Activated naive CD4-positive, alpha-beta T cell treated with anti-CD3 and anti-CD28 coated beads for 36 hours (primary cell): ENCODE data around the gene DSCAML1. TPM values are rescaled to one million over a fixed set of nuclear protein-coding genes. Genes with fewer than 3 reads are reported as not detected.
"Not testable (repeated sequence)": the region's sequence is repeated elsewhere in the genome, so short reads cannot be mapped to it uniquely, and the experiment has no call there.

ENCODE experiments used
- CTCF ChIA-PET: fragments of 350-600 bp; sonication (Branson Sonifier 250); formaldehyde crosslinking; loops from one replicate; lab custom pipeline; 2021; ENCODE audit warnings: antibody characterized with exemption; lab: Charles Lee
- DNase-seq: peaks from one replicate; pipeline ENCODE4 v3.0.0-alpha.2; 2020
- H3K27ac Mint-ChIP-seq: one replicate; pipeline ENCODE4 v1.8.0; 2021; ENCODE audit warnings: mild to moderate bottlenecking, mixed read lengths
- H3K27me3 Mint-ChIP-seq: one replicate; pipeline ENCODE4 v1.8.0; 2021; ENCODE audit warnings: low read depth, mixed read lengths
- H3K36me3 Mint-ChIP-seq: one replicate; pipeline ENCODE4 v1.8.0; 2021; ENCODE audit warnings: low read depth, mixed read lengths
- H3K4me1 Mint-ChIP-seq: one replicate; pipeline ENCODE4 v1.8.0; 2021; ENCODE audit warnings: low read depth, mixed read lengths
- H3K4me3 Mint-ChIP-seq: one replicate; pipeline ENCODE4 v1.8.0; 2021; ENCODE audit warnings: mild to moderate bottlenecking, moderate library complexity, mixed read lengths
- H3K9me3 Mint-ChIP-seq: one replicate; pipeline ENCODE4 v1.8.0; 2021; ENCODE audit warnings: mixed read lengths
- intact Hi-C: fragments of 100-400 bp; cut with micrococcal nuclease; formaldehyde crosslinking; loops from one replicate; pipeline ENCODE4 v1.15.1; 2023
- total RNA-seq, 2 experiments: library from RNA; stranded (reverse); gene quantifications; one replicate each; pipeline ENCODE4 v1.2.3, GENCODE V29; 2021

The DSCAML1 gene
- total RNA-seq, 2 experiments from 2014 or later, result 0.17 to 0.30 TPM

DNA sequence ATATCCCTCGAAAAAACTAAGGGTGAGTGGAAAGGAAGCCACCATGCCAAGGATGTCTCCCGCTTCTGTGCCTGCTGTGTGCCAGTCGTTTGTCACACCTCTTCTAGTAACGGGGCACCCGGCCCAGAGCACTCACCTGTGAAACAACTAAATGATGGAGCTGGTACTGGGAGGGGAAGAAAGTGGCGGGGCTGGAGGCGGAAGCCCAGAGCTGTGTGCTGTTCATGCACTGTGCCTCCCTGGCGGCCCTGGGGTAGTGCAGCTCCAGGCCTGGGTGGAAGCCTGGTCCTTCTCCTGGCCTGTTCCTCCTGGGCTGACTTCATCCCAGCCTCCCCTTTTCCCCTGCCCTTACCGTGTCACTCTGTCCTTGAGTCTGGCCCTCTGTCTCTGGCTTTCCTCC, 339.2 kb downstream of the DSCAML1 start:
- Mint-ChIP-seq H3K4me1 (no peaks in the 10 kb centered on the region), H3K9me3 (peaks cover 10% of the 10 kb centered on the region), H3K27ac (no peak overlapping the region), H3K4me3 (no peak overlapping the region), H3K36me3 (no peaks in the 10 kb centered on the region), H3K27me3 (no peaks in the 10 kb centered on the region)
- no peak for DNase-seq
- CTCF ChIA-PET, result no interaction called here
- intact Hi-C loops, result no loop called here

DNA sequence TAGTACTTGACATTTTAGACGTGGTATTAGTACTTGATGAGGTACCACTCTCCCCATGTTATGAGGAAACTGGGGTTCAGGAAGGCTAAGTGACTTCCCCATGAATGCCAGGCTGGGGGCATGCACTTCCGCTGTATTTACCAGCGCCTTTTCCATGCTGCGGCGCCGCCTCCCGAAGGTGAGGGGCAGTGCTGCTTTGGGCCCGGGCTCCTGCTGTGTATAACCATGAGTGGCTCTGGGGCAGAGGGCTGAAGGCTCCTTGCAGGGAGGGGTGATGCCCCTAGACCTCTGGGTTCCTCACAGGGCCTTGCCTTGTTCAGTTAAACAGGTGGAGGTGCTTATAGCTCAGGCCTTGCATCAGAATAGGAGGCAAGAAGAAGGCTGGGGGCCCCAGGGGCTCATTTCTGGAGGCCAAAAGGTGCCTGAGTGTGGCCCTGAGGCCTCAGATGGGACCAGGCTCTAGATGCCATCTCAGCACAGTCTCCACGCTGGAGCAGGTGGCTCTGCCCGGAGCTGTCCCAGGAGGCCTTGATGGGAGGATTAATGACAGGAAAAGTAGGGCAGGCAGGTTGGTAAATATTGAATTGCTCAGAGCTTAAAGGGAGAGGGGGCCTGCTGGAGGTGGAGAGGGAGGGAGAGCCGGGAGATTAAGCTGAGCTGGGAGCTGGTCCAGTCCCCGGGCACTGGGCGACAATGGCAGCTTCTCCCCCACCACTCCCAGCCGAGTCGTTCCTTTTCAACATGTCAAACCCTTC, 339.8 kb downstream of the DSCAML1 start:
- Mint-ChIP-seq H3K4me1 (no peaks in the 10 kb centered on the region), H3K4me3 (no peak overlapping the region), H3K27ac (no peak overlapping the region), H3K36me3 (no peaks in the 10 kb centered on the region), H3K27me3 (no peaks in the 10 kb centered on the region), H3K9me3 (peaks cover 12% of the 10 kb centered on the region)
- intact Hi-C loops, result no loop called here
- no peak for DNase-seq
- CTCF ChIA-PET, result interaction anchor here (1.1 kb wide), 1 partner anchor 31 kb away, joined by 4 read pairs; no protein-coding TSS in a partner anchor

DNA sequence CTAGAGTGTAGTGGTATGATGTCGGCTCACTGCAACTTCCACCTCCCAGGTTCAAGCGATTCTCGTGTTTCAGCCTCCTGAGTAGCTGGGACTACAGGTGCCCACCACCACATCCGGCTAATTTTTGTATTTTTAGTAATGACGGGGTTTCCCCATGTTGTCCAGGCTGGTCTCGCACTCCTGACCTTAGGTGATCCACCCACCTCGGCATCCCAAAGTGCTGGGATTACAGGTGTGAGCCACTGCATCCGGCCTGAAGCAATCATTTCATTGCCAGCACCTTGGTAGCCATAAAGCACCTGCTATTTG, 340.3 kb downstream of the DSCAML1 start:
- H3K27ac Mint-ChIP-seq, H3K36me3 Mint-ChIP-seq, H3K27me3 Mint-ChIP-seq, DNase-seq, H3K4me1 Mint-ChIP-seq, H3K4me3 Mint-ChIP-seq: not testable (repeated sequence)
- H3K9me3 Mint-ChIP-seq, result peaks cover 12% of the 10 kb centered on the region
- CTCF ChIA-PET, result interaction anchor here (1.1 kb wide), 1 partner anchor 31 kb away, joined by 4 read pairs; no protein-coding TSS in a partner anchor
- intact Hi-C loops, result loop anchor here (1.0 kb wide), 1 partner anchor 531 kb away; no protein-coding TSS in a partner anchor

DNA sequence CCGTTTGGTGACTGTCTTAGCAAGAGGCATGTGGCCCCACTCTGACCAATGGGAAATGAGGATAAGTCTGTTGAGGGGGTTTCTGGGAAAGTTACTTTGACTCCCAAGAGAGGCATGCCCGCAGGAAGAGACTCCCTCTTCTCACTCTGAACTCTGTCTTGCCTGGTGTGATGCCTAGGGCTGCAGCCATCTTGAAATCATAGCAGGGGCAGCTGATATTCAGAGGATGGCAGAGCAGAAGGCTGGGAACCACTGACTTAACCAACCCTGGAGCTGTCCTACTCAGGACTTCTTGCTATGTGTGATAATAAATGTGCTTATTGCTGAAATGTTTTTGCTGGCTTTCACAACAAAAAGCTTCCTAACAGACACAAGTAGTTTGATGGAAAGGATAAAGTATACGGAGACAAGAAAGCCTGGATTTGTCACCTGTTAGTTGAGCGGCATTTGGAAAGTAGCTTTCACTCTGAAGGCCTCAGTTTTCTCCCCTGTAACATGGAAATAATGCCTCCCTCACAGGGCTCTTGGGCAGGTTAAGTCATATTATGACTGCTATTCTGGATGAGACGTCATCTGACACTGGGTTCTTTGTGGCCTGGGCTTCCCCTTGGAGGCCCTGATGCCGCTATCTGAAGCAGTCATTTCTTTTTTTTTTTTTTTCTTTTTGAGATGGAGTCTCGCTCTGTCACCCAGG, 340.8 kb downstream of the DSCAML1 start:
- CTCF ChIA-PET, result interaction anchor here (1.1 kb wide), 1 partner anchor 30 kb away, joined by 4 read pairs; no protein-coding TSS in a partner anchor
- intact Hi-C loops, result loop anchor here (1.0 kb wide), 1 partner anchor 531 kb away; no protein-coding TSS in a partner anchor
- Mint-ChIP-seq H3K4me3 (no peak overlapping the region), H3K27ac (peak overlapping the region; percentile 11), H3K36me3 (no peaks in the 10 kb centered on the region), H3K27me3 (no peaks in the 10 kb centered on the region), H3K9me3 (peaks cover 12% of the 10 kb centered on the region), H3K4me1 (no peaks in the 10 kb centered on the region)
- peak; percentile 49 for DNase-seq

DNA sequence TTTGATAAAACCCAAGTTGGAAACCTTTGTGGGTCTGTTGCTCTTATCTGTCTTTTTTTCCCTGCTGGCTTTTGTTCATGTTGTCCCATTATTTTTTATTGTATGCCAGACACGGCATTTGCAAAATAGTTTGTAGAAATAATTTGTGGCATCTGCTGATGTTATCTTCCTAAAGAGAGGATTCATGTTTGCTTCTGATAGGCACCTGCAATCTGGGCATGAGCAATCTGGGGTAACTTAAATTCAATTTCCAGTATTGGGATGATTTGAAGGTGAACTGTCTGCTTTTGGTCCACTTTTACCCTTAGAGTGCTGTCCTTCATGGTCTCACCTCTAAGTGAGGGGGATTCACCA, 342.5 kb downstream of the DSCAML1 start:
- Mint-ChIP-seq H3K36me3 (no peaks in the 10 kb centered on the region), H3K27me3 (no peaks in the 10 kb centered on the region), H3K27ac (no peak overlapping the region), H3K4me3 (no peak overlapping the region), H3K4me1 (no peaks in the 10 kb centered on the region), H3K9me3 (peaks cover 12% of the 10 kb centered on the region)
- intact Hi-C loops, result no loop called here
- CTCF ChIA-PET, result no interaction called here
- DNase-seq, result no peak

DNA sequence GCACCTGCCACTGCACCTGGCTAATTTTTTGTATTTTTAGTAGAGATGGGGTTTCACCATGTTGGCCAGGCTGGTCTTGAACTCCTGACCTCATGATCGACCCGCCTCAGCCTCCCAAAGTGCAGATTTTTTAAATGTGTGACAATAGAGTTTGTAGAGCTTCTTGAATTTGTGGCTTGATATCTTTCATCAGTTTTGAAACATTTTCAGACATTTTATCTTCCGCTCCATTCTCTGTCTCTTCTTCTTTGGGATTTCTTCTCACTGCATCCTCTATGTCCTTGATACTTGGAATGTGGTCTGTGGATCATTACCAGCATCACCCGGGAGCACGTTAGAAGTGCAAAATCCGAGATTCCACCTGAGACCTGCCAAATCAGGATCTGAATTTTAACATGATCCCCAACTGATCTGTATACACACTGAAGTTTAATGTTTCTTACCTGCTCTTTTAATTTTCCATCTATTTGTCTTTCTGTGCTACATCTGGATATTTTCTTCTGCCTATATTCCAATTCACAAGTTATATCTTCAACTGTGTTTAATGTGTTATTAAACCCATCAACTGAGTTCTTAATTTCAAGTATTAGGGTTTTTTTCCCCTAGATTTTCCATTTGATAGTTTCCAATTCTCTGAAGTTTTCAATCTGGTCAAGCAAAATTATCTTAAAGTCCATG, 343.0 kb downstream of the DSCAML1 start:
- H3K27ac Mint-ChIP-seq, result no peak overlapping the region

DNA sequence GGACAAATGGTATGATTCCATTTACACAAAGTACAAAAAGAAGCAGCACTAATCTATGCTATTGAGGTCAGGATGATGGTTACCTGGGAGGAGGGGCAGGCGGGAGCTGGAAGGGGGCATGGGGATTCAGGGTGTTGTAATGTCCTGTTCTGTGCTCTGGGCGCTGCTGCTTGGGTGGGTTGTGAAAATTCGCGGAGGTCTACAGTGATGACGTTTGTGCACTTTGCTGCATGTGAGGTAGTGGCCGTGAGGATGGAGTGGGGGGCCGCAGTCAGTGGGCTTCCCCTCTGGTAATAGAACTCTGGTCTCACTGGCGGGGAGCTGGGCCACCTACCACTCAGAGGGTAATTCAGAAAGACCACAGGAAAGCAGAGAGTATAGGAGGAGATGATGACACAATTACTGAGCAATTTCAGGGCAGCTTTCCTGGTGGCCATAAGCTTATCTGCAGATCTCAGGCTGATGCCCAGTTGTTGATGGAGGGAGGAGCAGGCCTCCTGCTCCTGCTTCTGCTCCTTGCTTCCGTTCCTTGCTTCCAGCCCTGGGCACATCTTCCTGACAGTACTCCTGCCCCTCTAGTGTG, 347.8 kb downstream of the DSCAML1 start:
- CTCF ChIA-PET, result no interaction called here
- Mint-ChIP-seq H3K36me3 (no peaks in the 10 kb centered on the region), H3K27me3 (peaks cover 8% of the 10 kb centered on the region), H3K9me3 (peaks cover 10% of the 10 kb centered on the region), H3K4me1 (no peaks in the 10 kb centered on the region), H3K27ac (no peak overlapping the region), H3K4me3 (no peak overlapping the region)
- no peak for DNase-seq
- intact Hi-C loops, result no loop called here

More for the DNA sequence above, 343.0 kb downstream of the DSCAML1 start:
- peaks cover 14% of the 10 kb centered on the region for H3K9me3 Mint-ChIP-seq
- no peak for DNase-seq
- no peak overlapping the region for H3K4me3 Mint-ChIP-seq
- intact Hi-C loops, result no loop called here
- no peaks in the 10 kb centered on the region for H3K36me3 Mint-ChIP-seq
- no peaks in the 10 kb centered on the region for H3K4me1 Mint-ChIP-seq
- CTCF ChIA-PET, result no interaction called here
- no peaks in the 10 kb centered on the region for H3K27me3 Mint-ChIP-seq

DNA sequence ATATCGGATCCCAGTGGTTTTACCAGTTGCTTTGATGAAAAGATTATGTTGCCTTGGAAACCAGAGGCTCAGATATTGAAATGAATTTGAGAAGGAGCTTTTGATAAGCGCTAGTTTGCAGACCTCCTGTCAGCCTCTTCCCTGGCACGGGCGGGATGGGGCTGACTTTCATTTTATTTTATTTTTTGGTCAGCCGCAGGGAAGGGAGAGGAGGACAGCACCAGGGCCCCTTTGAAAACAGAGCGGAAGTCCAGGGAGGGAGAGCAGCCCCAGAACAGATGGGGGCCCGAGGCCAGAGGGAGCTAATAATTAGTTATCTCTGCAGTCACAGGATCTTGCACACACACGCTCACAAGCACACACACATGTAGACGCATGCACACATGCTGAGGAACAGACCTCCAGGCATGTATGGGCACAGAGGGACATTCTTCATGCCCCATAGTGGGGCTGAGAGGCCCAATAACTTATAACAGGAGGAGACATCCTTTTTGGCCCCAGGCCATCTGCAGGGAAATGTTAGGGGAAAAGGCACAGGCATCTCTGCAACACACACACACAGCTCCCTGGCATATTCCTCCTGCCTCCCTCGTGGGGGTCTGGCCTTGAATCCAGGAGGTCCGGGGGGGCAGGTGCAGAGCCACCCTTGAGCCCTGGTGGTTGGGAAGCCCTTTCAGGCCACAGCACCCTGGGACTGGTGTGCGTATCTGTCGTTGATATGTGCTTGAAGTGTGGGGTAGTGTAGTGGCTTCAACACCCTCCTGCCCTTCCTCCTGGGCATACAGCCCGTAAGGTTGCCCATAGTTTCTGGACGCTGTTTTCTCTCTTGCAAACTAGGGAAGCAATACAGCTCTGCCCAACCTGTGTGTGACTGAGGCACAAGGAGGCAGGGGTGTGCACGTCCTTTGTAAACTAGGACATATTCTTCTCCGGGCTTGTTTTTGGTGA, 352.0 kb downstream of the DSCAML1 start:
- no peaks in the 10 kb centered on the region for H3K4me1 Mint-ChIP-seq
- no peak overlapping the region for H3K4me3 Mint-ChIP-seq
- H3K27ac Mint-ChIP-seq, result no peak overlapping the region
- peaks cover 21% of the 10 kb centered on the region for H3K27me3 Mint-ChIP-seq
- DNase-seq, result no peak
- H3K36me3 Mint-ChIP-seq, result no peaks in the 10 kb centered on the region
- peaks cover 2% of the 10 kb centered on the region for H3K9me3 Mint-ChIP-seq
- intact Hi-C loops, result no loop called here
- CTCF ChIA-PET, result interaction anchor here (2.2 kb wide), 1 partner anchor 19 kb away, joined by 9 read pairs; no protein-coding TSS in a partner anchor

DNA sequence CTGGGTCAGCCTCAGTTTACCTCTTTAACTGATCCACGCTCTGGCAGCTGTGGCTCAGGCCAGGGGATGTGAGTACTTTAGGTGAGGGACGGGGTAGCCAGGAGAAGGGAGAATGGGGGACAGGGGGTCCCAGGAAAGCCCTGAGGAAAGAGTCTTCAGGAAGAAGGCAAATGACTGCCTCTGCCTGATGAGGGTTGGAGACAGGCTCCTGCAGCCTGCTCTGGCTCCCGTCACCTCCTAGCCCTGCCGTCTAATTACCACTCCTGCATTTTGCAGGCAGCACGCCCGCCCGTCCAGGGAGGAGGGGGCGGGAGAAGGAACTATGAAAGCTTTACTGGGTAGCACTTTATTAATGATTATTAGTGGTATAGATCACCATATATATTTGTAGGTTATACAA, 352.8 kb downstream of the DSCAML1 start:
- no peaks in the 10 kb centered on the region for H3K4me1 Mint-ChIP-seq
- intact Hi-C loops, result no loop called here
- DNase-seq, result no peak
- peaks cover 1% of the 10 kb centered on the region for H3K9me3 Mint-ChIP-seq
- no peaks in the 10 kb centered on the region for H3K36me3 Mint-ChIP-seq
- CTCF ChIA-PET, result interaction anchor here (1.0 to 2.2 kb wide), 2 partner anchors 18 to 177 kb away, joined by 4 to 9 read pairs; no protein-coding TSS in a partner anchor
- H3K27ac Mint-ChIP-seq, result no peak overlapping the region
- no peak overlapping the region for H3K4me3 Mint-ChIP-seq
- H3K27me3 Mint-ChIP-seq, result peaks cover 21% of the 10 kb centered on the region

DNA sequence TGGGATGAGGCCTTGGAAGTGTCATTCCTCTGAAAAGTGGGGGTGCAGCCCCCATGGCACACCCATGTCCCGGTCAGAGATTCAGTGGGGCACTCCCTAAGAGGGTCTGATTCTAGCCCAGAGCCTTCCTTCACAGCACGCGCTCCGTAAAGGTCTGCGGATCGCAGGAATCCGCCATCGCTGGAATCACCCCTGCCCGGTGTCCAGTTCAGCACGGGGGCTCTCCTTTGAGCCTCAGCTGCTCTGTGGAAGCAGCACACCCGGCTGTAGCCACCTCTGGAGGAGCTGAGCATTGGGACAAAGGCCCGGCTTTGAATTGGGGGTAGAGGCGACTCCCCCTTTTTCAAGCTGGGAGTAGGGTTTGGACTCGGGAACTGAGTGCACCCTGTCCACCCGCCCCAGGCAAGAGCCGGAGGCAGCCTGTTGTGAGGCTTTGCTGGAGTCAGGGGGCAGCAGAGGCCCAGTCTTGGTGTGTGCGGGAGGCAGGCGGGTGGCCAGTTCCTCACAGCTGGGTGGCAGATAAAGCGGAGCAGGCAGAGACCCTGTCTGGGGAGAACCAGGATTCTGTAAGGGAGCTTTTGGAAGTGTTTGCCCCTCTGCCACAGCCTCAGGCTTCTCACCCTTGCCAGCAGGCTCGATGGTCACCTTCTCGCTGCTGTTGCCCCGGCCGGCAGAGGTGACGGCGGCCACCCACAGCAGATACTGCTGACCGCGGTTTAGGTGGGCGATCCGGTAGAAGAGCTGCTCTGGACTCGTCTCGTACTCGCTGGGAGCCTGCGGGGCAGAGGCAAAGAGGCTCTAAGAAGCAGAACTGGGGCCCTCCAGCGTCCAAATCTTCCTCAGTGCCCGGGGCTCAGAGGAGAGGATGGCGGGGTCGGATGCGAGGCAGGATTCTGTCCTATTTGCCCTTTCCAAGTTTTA, 353.5 kb downstream of the DSCAML1 start:
- Mint-ChIP-seq H3K4me1 (no peaks in the 10 kb centered on the region), H3K27me3 (peaks cover 24% of the 10 kb centered on the region), H3K4me3 (no peak overlapping the region), H3K36me3 (no peaks in the 10 kb centered on the region), H3K27ac (no peak overlapping the region), H3K9me3 (no peaks in the 10 kb centered on the region)
- CTCF ChIA-PET, result interaction anchor here (1.0 kb wide), 1 partner anchor 178 kb away, joined by 4 read pairs; no protein-coding TSS in a partner anchor
- intact Hi-C loops, result no loop called here
- DNase-seq, result peak; percentile 48

DNA sequence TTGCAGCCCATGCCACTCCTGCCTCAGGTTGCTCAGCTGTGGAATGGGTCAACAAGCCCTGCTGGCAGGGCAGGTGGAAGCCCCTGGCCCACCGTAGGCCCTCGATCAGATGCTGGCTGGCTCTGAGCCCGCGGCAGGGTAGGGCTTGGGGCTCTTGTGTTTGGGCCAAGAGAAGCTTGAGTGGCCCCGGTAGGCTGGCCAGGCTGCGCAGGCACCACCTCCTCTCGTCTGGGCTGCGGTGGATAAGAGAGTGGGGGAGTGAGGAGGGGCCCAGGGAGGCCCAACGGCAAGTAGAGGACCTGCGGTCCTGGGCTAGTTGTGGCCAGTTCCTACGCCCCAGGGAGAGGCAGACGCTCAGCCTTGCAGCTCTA, 354.2 kb downstream of the DSCAML1 start:
- intact Hi-C loops, result no loop called here
- Mint-ChIP-seq H3K4me3 (no peak overlapping the region), H3K27me3 (peaks cover 24% of the 10 kb centered on the region), H3K27ac (no peak overlapping the region), H3K4me1 (no peaks in the 10 kb centered on the region), H3K36me3 (no peaks in the 10 kb centered on the region), H3K9me3 (no peaks in the 10 kb centered on the region)
- CTCF ChIA-PET, result no interaction called here
- no peak for DNase-seq
